HepG2 (cell line): ENCODE measurements around the gene ABHD2. TPM values are rescaled to one million over a fixed set of nuclear protein-coding genes. Genes with fewer than 3 reads are reported as not detected.

Source experiments
- ARHGAP35 ChIP-seq: sonication (generic); formaldehyde crosslinking; IDR thresholded peaks from 2 replicates; pipeline ENCODE4 v1.9.0; 2022; ENCODE audit warnings: mild to moderate bottlenecking, inconsistent platforms, moderate library complexity, missing genetic modification reagents, borderline replicate concordance
- HCFC1 ChIP-seq: fragments of 150-350 bp; IDR thresholded peaks from 2 replicates; pipeline ENCODE4 v1.6.1; 2014; ENCODE audit warnings: low read depth, low read length
- HDAC2 ChIP-seq: sonication (generic); formaldehyde crosslinking; IDR thresholded peaks from 2 replicates; pipeline ENCODE4 v1.4.0; 2020; ENCODE audit warnings: missing genetic modification reagents
- MIXL1 ChIP-seq: IDR thresholded peaks from 2 replicates; pipeline ENCODE4 v1.6.1; 2016
- NR2F6 ChIP-seq, 2 experiments: IDR thresholded peaks; 2 replicates each; pipeline ENCODE4 v1.6.1; 2016; ENCODE audit warnings: antibody characterized with exemption in 1 of 2, mild to moderate bottlenecking in 1 of 2
- PAWR ChIP-seq: sonication (generic); formaldehyde crosslinking; IDR thresholded peaks from 2 replicates; pipeline ENCODE4 v1.4.0; 2020; ENCODE audit warnings: missing genetic modification reagents, mild to moderate bottlenecking, borderline replicate concordance
- PHF21A ChIP-seq: sonication (generic); formaldehyde crosslinking; IDR thresholded peaks from 2 replicates; pipeline ENCODE4 v1.5.0; 2020; ENCODE audit warnings: mild to moderate bottlenecking, missing genetic modification reagents
- RFXAP ChIP-seq: sonication (generic); formaldehyde crosslinking; IDR thresholded peaks from 2 replicates; pipeline ENCODE4 v1.4.0; 2020; ENCODE audit warnings: missing genetic modification reagents, borderline replicate concordance
- TCF7 ChIP-seq: sonication (generic); IDR thresholded peaks from 2 replicates; pipeline ENCODE4 v1.6.1; 2016; ENCODE audit warnings: antibody characterized with exemption, low read depth
- ZBTB3 ChIP-seq: sonication (generic); formaldehyde crosslinking; IDR thresholded peaks from 2 replicates; pipeline ENCODE4 v1.4.0; 2020; ENCODE audit warnings: low read depth, mild to moderate bottlenecking, moderate library complexity, missing genetic modification reagents, borderline replicate concordance
- ZFP37 ChIP-seq: sonication (generic); formaldehyde crosslinking; IDR thresholded peaks from 2 replicates; pipeline ENCODE4 v1.4.0; 2020; ENCODE audit warnings: missing genetic modification reagents, borderline replicate concordance
- ZNF331 ChIP-seq: sonication (generic); formaldehyde crosslinking; IDR thresholded peaks from 2 replicates; pipeline ENCODE4 v1.4.0; 2020; ENCODE audit warnings: missing genetic modification reagents
- ZNF367 ChIP-seq: sonication (generic); formaldehyde crosslinking; IDR thresholded peaks from 2 replicates; pipeline ENCODE4 v1.4.0; 2020; ENCODE audit warnings: missing genetic modification reagents, borderline replicate concordance
- ZNF543 ChIP-seq: sonication (generic); formaldehyde crosslinking; IDR thresholded peaks from 2 replicates; pipeline ENCODE4 v1.4.0; 2020; ENCODE audit warnings: mild to moderate bottlenecking, missing genetic modification reagents
- ZNF557 ChIP-seq: sonication (generic); formaldehyde crosslinking; IDR thresholded peaks from 2 replicates; pipeline ENCODE4 v1.4.0; 2020; ENCODE audit warnings: missing genetic modification reagents
- polyA plus RNA-seq, 8 experiments: library from polyadenylated mRNA; depleted of rRNA in 3 of 8; stranded (reverse) in 7 of 8; unstranded in 1 of 8; fragments of >200 nt; fragmentation: Illumina TruSeq in 4 of 8; extraction: Trizol in 4 of 8; gene quantifications; 2 replicates each; pipeline versions ENCODE4 v1.2.1 to v1.2.3, GENCODE V29; 2011 to 2016; ENCODE audit warnings: low read depth in 4 of 8, missing spikeins in 1 of 8, mixed read lengths in 1 of 8; ENCODE audit not compliant: insufficient read depth in 1 of 8
- total RNA-seq, 5 experiments: library from RNA; depleted of rRNA; stranded (reverse); fragments of >200 nt; fragmentation: Illumina TruSeq; extraction: Trizol; gene quantifications; 2 replicates each; pipeline ENCODE4 v1.2.3, GENCODE V29; 2016; ENCODE audit warnings: low read depth in 1 of 5
- TF ChIP-seq, protein P1 (sequence below): IDR thresholded peaks from 2 replicates; pipeline ENCODE4 v1.6.1; 2018; ENCODE audit warnings: missing genetic modification reagents, mild to moderate bottlenecking, missing compliant biosample characterization
- TF ChIP-seq, protein P2 (sequence below): IDR thresholded peaks from 2 replicates; pipeline ENCODE4 v1.4.0; 2020; ENCODE audit warnings: mild to moderate bottlenecking, missing genetic modification reagents
- TF ChIP-seq, protein P3 (sequence below): sonication (generic); formaldehyde crosslinking; IDR thresholded peaks from 2 replicates; pipeline ENCODE4 v1.5.0; 2020; ENCODE audit warnings: mild to moderate bottlenecking, missing genetic modification reagents, borderline replicate concordance
- TF ChIP-seq, protein P4 (sequence below): sonication (generic); formaldehyde crosslinking; IDR thresholded peaks from 2 replicates; pipeline ENCODE4 v1.5.1; 2020; ENCODE audit warnings: mild to moderate bottlenecking, missing genetic modification reagents, borderline replicate concordance

ABHD2 gene
- total and polyA plus RNA-seq, 2 of the 13 experiments (the other 11 are each of a cell fraction or from before 2014, with no cell fraction given) = 14.8 to 22.4 TPM

DNA sequence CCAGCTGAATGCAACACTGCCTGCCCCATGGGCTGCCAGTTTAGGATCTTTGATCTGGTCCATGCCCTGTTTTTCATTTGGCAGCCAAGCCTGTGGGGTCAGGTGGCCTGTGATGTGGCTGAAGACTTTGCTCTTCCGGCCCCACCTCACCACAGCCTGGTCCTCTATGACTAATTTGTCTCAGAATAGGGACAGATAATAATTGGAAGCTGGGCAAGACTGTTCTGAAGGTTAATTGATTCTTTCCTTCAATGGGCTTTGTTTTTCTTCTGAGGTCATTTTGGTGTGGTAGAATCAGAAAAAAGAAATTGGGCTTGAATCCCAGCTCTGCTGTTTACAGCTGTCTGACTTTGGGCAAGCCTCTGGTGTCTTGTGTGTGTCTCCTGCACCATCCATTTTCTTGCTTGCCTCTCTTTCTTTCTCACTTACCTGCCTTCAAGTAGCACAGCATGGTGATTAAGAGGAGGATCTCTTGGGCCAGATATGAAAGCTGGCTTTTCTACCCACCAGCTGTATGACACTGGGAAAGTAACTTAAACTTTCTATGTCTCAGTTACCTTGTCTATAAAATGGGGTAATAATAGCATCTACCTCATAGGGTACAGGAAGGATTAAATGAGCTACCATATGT, 24.2 kb downstream of the ABHD2 start (continued):
- TF ChIP-seq, protein P1, sequence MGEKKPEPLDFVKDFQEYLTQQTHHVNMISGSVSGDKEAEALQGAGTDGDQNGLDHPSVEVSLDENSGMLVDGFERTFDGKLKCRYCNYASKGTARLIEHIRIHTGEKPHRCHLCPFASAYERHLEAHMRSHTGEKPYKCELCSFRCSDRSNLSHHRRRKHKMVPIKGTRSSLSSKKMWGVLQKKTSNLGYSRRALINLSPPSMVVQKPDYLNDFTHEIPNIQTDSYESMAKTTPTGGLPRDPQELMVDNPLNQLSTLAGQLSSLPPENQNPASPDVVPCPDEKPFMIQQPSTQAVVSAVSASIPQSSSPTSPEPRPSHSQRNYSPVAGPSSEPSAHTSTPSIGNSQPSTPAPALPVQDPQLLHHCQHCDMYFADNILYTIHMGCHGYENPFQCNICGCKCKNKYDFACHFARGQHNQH = 0 out of 2 replicates have a peak, but pooled peaks have one; percentile 35
- TF ChIP-seq ZNF543 (CRISPR knock-in tag) = no peak
- TF ChIP-seq TCF7 = peak; percentile 70
- no peak for TF ChIP-seq RFXAP (CRISPR knock-in tag)
- TF ChIP-seq PAWR (CRISPR knock-in tag) = no peak
- TF ChIP-seq, protein P2, sequence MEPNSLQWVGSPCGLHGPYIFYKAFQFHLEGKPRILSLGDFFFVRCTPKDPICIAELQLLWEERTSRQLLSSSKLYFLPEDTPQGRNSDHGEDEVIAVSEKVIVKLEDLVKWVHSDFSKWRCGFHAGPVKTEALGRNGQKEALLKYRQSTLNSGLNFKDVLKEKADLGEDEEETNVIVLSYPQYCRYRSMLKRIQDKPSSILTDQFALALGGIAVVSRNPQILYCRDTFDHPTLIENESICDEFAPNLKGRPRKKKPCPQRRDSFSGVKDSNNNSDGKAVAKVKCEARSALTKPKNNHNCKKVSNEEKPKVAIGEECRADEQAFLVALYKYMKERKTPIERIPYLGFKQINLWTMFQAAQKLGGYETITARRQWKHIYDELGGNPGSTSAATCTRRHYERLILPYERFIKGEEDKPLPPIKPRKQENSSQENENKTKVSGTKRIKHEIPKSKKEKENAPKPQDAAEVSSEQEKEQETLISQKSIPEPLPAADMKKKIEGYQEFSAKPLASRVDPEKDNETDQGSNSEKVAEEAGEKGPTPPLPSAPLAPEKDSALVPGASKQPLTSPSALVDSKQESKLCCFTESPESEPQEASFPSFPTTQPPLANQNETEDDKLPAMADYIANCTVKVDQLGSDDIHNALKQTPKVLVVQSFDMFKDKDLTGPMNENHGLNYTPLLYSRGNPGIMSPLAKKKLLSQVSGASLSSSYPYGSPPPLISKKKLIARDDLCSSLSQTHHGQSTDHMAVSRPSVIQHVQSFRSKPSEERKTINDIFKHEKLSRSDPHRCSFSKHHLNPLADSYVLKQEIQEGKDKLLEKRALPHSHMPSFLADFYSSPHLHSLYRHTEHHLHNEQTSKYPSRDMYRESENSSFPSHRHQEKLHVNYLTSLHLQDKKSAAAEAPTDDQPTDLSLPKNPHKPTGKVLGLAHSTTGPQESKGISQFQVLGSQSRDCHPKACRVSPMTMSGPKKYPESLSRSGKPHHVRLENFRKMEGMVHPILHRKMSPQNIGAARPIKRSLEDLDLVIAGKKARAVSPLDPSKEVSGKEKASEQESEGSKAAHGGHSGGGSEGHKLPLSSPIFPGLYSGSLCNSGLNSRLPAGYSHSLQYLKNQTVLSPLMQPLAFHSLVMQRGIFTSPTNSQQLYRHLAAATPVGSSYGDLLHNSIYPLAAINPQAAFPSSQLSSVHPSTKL = peak; percentile 75
- TF ChIP-seq PHF21A (CRISPR knock-in tag) = 0 out of 2 replicates have a peak, but pooled peaks have one; percentile 36
- peak; percentile 64 for TF ChIP-seq NR2F6 (IDR thresholded peaks at IDR 0.05)
- peak; percentile 65 for TF ChIP-seq NR2F6 (CRISPR knock-in tag; IDR thresholded peaks at IDR 0.05)
- TF ChIP-seq, protein P3, sequence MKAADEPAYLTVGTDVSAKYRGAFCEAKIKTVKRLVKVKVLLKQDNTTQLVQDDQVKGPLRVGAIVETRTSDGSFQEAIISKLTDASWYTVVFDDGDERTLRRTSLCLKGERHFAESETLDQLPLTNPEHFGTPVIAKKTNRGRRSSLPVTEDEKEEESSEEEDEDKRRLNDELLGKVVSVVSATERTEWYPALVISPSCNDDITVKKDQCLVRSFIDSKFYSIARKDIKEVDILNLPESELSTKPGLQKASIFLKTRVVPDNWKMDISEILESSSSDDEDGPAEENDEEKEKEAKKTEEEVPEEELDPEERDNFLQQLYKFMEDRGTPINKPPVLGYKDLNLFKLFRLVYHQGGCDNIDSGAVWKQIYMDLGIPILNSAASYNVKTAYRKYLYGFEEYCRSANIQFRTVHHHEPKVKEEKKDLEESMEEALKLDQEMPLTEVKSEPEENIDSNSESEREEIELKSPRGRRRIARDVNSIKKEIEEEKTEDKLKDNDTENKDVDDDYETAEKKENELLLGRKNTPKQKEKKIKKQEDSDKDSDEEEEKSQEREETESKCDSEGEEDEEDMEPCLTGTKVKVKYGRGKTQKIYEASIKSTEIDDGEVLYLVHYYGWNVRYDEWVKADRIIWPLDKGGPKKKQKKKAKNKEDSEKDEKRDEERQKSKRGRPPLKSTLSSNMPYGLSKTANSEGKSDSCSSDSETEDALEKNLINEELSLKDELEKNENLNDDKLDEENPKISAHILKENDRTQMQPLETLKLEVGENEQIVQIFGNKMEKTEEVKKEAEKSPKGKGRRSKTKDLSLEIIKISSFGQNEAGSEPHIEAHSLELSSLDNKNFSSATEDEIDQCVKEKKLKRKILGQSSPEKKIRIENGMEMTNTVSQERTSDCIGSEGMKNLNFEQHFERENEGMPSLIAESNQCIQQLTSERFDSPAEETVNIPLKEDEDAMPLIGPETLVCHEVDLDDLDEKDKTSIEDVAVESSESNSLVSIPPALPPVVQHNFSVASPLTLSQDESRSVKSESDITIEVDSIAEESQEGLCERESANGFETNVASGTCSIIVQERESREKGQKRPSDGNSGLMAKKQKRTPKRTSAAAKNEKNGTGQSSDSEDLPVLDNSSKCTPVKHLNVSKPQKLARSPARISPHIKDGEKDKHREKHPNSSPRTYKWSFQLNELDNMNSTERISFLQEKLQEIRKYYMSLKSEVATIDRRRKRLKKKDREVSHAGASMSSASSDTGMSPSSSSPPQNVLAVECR (CRISPR knock-in tag) = peak; percentile 7; the same call in 1 of the 2 replicates
- no peak for TF ChIP-seq ZBTB3 (CRISPR knock-in tag)
- no peak for TF ChIP-seq ZNF557 (CRISPR knock-in tag)
- 0 out of 2 replicates have a peak, but pooled peaks have one; percentile 43 for TF ChIP-seq HDAC2 (CRISPR knock-in tag)
- no peak for TF ChIP-seq ZNF331 (CRISPR knock-in tag)
- TF ChIP-seq ZFP37 = no peak
- TF ChIP-seq HCFC1 = no peak
- no peak for TF ChIP-seq ZNF367
- no peak for TF ChIP-seq ARHGAP35
- TF ChIP-seq, protein P4, sequence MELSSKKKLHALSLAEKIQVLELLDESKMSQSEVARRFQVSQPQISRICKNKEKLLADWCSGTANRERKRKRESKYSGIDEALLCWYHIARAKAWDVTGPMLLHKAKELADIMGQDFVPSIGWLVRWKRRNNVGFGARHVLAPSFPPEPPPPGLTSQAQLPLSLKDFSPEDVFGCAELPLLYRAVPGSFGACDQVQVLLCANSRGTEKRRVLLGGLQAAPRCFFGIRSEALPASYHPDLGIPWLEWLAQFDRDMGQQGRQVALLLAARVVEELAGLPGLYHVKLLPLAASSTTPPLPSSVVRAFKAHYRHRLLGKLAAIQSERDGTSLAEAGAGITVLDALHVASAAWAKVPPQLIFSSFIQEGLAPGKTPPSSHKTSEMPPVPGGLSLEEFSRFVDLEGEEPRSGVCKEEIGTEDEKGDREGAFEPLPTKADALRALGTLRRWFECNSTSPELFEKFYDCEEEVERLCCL (CRISPR knock-in tag) = no peak
- TF ChIP-seq MIXL1 = peak; percentile 65
